ENCODE data around the gene MPP2. TPM values are rescaled to one million over a fixed set of nuclear protein-coding genes. Genes with fewer than 3 reads are reported as not detected.

Gene MPP2
- total and polyA plus RNA-seq, 2 of the 13 experiments (the other 11 are each of a cell fraction or from before 2014, with no cell fraction given), result 0.20 to 1.7 TPM

- Histone ChIP-seq H3K9ac (ENCODE audit: insufficient read depth, low read depth, low read length) (no peak overlapping the region), H3K4me1 (ENCODE audit: insufficient read depth, low read length) (peaks cover 17% of the 10 kb centered on the region), H3K4me2 (ENCODE audit: low read depth, low read length) (no peak overlapping the region), H3K36me3 (replicated peaks in 1 of 2; ENCODE audit: control insufficient read depth in 1 of 2, insufficient read depth in 2 of 2, low read length in 2 of 2) (no peaks in the 10 kb centered on the region), H4K20me1 (ENCODE audit: insufficient read depth, low read length) (no peaks in the 10 kb centered on the region), H3K27me3 (ENCODE audit: control insufficient read depth in 1 of 2, insufficient read depth in 2 of 2, low read length in 2 of 2) (peaks cover 0 to 1% of the 10 kb centered on the region in 2 experiments; a peak in 1 of 5 replicates), H3K4me3 (replicated peaks in 1 of 3; ENCODE audit: insufficient read depth in 1 of 3, low read depth in 2 of 3, low read length in 3 of 3) (no peak overlapping the region), H3K9me3 (ENCODE audit: low read length) (no peaks in the 10 kb centered on the region), H2AFZ (ENCODE audit: low read length) (no peak overlapping the region), H3K27ac (ENCODE audit: extremely low read length, insufficient read depth, low read length) (no peak overlapping the region), H3K79me2 (ENCODE audit: insufficient read depth, low read length) (no peaks in the 10 kb centered on the region)
- ChIA-PET POLR2A (no interaction called here), CTCF (ENCODE audit: low intra/inter-chr PET ratio, low total read pairs) (no interaction called here)
- ATAC-seq (peak; percentile 82), FAIRE-seq (peak; percentile 36), DNase-seq (ENCODE audit: low spot score) (no peak)
- peak; percentile 79 for TF ChIP-seq ZNF7 (CRISPR knock-in tag; IDR thresholded peaks at IDR 0.05)
- TF ChIP-seq, protein P1, sequence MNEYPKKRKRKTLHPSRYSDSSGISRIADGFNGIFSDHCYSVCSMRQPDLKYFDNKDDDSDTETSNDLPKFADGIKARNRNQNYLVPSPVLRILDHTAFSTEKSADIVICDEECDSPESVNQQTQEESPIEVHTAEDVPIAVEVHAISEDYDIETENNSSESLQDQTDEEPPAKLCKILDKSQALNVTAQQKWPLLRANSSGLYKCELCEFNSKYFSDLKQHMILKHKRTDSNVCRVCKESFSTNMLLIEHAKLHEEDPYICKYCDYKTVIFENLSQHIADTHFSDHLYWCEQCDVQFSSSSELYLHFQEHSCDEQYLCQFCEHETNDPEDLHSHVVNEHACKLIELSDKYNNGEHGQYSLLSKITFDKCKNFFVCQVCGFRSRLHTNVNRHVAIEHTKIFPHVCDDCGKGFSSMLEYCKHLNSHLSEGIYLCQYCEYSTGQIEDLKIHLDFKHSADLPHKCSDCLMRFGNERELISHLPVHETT (CRISPR knock-in tag; conservative IDR thresholded peaks at IDR 0.05), result no peak
- peak; percentile 30; the same call in 1 of the 2 replicates for TF ChIP-seq ZNF292 (CRISPR knock-in tag; IDR thresholded peaks at IDR 0.05; ENCODE audit: borderline replicate concordance, low read depth)
- BruUV-seq (replicated peaks), result no TSS peak
- 0% methylated on average over 1 of the region's 1 CpG for WGBS (ENCODE audit: low lambda C conversion rate)
- intact Hi-C loops (cut with micrococcal nuclease; ENCODE audit: unreplicated experiment) (no loop called here), in situ Hi-C loops (cut with HindIII; ENCODE audit: extremely low pct_ligation_motif_present, low pct_unique_long_range_greater_than_20kb) (no loop called here)
These were observed 17.1 kb downstream of the MPP2 start for GRCh38 chr17:43890240-43890639.

- POLR2A ChIA-PET, result no interaction called here
- H3K9ac ChIP-seq (ENCODE audit: insufficient read depth, low read depth, low read length), result no peak overlapping the region
- no peak overlapping the region for H2AFZ ChIP-seq (ENCODE audit: low read length)
- WGBS (ENCODE audit: low lambda C conversion rate), result 48% methylated on average over 4 of the region's 4 CpGs
- no peak overlapping the region for H3K4me2 ChIP-seq (ENCODE audit: low read depth, low read length)
- in situ Hi-C loops (cut with HindIII; ENCODE audit: extremely low pct_ligation_motif_present, low pct_unique_long_range_greater_than_20kb), result no loop called here
- H3K4me1 ChIP-seq (ENCODE audit: insufficient read depth, low read length), result peaks cover 17% of the 10 kb centered on the region
- no peaks in the 10 kb centered on the region for H3K79me2 ChIP-seq (ENCODE audit: insufficient read depth, low read length)
- H3K4me3 ChIP-seq (replicated peaks in 1 of 3; ENCODE audit: insufficient read depth in 1 of 3, low read depth in 2 of 3, low read length in 3 of 3), result no peak overlapping the region
- H3K9me3 ChIP-seq (ENCODE audit: low read length), result no peaks in the 10 kb centered on the region
- ATAC-seq, result no peak
- no peaks in the 10 kb centered on the region for H4K20me1 ChIP-seq (ENCODE audit: insufficient read depth, low read length)
- no peak for DNase-seq (ENCODE audit: low spot score)
- intact Hi-C loops (cut with micrococcal nuclease; ENCODE audit: unreplicated experiment), result no loop called here
- CTCF ChIA-PET (ENCODE audit: low intra/inter-chr PET ratio, low total read pairs), result no interaction called here
- no peak for FAIRE-seq
- no peaks in the 10 kb centered on the region for H3K36me3 ChIP-seq (replicated peaks in 1 of 2; ENCODE audit: control insufficient read depth in 1 of 2, insufficient read depth in 2 of 2, low read length in 2 of 2)
- H3K27ac ChIP-seq (ENCODE audit: extremely low read length, insufficient read depth, low read length), result no peak overlapping the region
- no TSS peak for BruUV-seq (replicated peaks)
- peaks cover 1 to 3% of the 10 kb centered on the region in 2 experiments; a peak in 2 of 5 replicates for H3K27me3 ChIP-seq (ENCODE audit: control insufficient read depth in 1 of 2, insufficient read depth in 2 of 2, low read length in 2 of 2)
- TF ChIP-seq, protein P2, sequence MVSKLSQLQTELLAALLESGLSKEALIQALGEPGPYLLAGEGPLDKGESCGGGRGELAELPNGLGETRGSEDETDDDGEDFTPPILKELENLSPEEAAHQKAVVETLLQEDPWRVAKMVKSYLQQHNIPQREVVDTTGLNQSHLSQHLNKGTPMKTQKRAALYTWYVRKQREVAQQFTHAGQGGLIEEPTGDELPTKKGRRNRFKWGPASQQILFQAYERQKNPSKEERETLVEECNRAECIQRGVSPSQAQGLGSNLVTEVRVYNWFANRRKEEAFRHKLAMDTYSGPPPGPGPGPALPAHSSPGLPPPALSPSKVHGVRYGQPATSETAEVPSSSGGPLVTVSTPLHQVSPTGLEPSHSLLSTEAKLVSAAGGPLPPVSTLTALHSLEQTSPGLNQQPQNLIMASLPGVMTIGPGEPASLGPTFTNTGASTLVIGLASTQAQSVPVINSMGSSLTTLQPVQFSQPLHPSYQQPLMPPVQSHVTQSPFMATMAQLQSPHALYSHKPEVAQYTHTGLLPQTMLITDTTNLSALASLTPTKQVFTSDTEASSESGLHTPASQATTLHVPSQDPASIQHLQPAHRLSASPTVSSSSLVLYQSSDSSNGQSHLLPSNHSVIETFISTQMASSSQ (IDR thresholded peaks at IDR 0.05; ENCODE audit: low read depth), result no peak
- TF ChIP-seq, protein P2 (CRISPR knock-in tag; IDR thresholded peaks at IDR 0.05; ENCODE audit: borderline replicate concordance), result no peak
- TF ChIP-seq RBAK (CRISPR knock-in tag; IDR thresholded peaks at IDR 0.05), result no peak
- TF ChIP-seq EHMT2 (IDR thresholded peaks at IDR 0.05; ENCODE audit: borderline replicate concordance, low read depth, low read length), result no peak
- TF ChIP-seq ZNF510 (CRISPR knock-in tag; IDR thresholded peaks at IDR 0.05; ENCODE audit: low read depth), result no peak
- TF ChIP-seq, protein P3, sequence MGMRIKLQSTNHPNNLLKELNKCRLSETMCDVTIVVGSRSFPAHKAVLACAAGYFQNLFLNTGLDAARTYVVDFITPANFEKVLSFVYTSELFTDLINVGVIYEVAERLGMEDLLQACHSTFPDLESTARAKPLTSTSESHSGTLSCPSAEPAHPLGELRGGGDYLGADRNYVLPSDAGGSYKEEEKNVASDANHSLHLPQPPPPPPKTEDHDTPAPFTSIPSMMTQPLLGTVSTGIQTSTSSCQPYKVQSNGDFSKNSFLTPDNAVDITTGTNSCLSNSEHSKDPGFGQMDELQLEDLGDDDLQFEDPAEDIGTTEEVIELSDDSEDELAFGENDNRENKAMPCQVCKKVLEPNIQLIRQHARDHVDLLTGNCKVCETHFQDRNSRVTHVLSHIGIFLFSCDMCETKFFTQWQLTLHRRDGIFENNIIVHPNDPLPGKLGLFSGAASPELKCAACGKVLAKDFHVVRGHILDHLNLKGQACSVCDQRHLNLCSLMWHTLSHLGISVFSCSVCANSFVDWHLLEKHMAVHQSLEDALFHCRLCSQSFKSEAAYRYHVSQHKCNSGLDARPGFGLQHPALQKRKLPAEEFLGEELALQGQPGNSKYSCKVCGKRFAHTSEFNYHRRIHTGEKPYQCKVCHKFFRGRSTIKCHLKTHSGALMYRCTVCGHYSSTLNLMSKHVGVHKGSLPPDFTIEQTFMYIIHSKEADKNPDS (CRISPR knock-in tag; IDR thresholded peaks at IDR 0.05), result no peak
- no peak for TF ChIP-seq NFKBIZ (CRISPR knock-in tag; IDR thresholded peaks at IDR 0.05)
These were observed 18.8 kb downstream of the MPP2 start for GRCh38 chr17:43888548-43888947.

All from HepG2 (cell line).